ENCODE measurements around the gene SNX30.

The SNX30 gene

GRCh38 chr9:112777914-112778313 lies 27.4 kb downstream of the SNX30 start:
- Histone ChIP-seq H3F3A (ENCODE audit: insufficient read depth, low read length) (no peaks in the 10 kb centered on the region), H3K27me3 (ENCODE audit: insufficient read depth, low read length) (no peaks in the 10 kb centered on the region), H3K36me3 (ENCODE audit: insufficient read depth, low read length) (no peaks in the 10 kb centered on the region), H3K4me1 (ENCODE audit: insufficient read depth, low read length, severe bottlenecking) (peaks cover 6% of the 10 kb centered on the region), H3K27ac (ENCODE audit: low read depth, low read length, poor library complexity, severe bottlenecking) (no peak overlapping the region), H3K4me2 (ENCODE audit: low read length) (no peak overlapping the region), H4K20me1 (ENCODE audit: insufficient read depth, low read length) (peaks cover 9% of the 10 kb centered on the region; the same call in 1 of the 2 replicates), H3K9ac (ENCODE audit: low read length) (no peak overlapping the region), H3K9me2 (ENCODE audit: low read depth, low read length) (no peaks in the 10 kb centered on the region), H3K4me3 (ENCODE audit: low read depth, low read length, poor library complexity, severe bottlenecking) (no peak overlapping the region), H2AFZ (ENCODE audit: low read length) (no peak overlapping the region), H3K9me3 (ENCODE audit: low read length) (no peaks in the 10 kb centered on the region), H3K79me2 (ENCODE audit: insufficient read depth, low read length) (no peaks in the 10 kb centered on the region)
- TF ChIP-seq CTCF (IDR thresholded peaks at IDR 0.05; ENCODE audit: low read length) (no peak), EZH2 (IDR thresholded peaks at IDR 0.05; ENCODE audit: borderline replicate concordance, low read length) (no peak)

GRCh38 chr9:112780450-112781036 lies 30.0 kb downstream of the SNX30 start:
- Histone ChIP-seq H2AFZ (ENCODE audit: low read length) (no peak overlapping the region), H3K9ac (ENCODE audit: low read length) (no peak overlapping the region), H3K4me3 (ENCODE audit: low read depth, low read length, poor library complexity, severe bottlenecking) (no peak overlapping the region), H3K27me3 (ENCODE audit: insufficient read depth, low read length) (no peaks in the 10 kb centered on the region), H3K36me3 (ENCODE audit: insufficient read depth, low read length) (no peaks in the 10 kb centered on the region), H3K4me1 (ENCODE audit: insufficient read depth, low read length, severe bottlenecking) (peaks cover 18% of the 10 kb centered on the region), H3F3A (ENCODE audit: insufficient read depth, low read length) (no peaks in the 10 kb centered on the region), H3K4me2 (ENCODE audit: low read length) (no peak overlapping the region), H4K20me1 (ENCODE audit: insufficient read depth, low read length) (0 out of 2 replicates have a peak, but pooled peaks cover 5% of the 10 kb centered on the region), H3K9me3 (ENCODE audit: low read length) (no peaks in the 10 kb centered on the region), H3K9me2 (ENCODE audit: low read depth, low read length) (no peaks in the 10 kb centered on the region), H3K27ac (ENCODE audit: low read depth, low read length, poor library complexity, severe bottlenecking) (no peak overlapping the region), H3K79me2 (ENCODE audit: insufficient read depth, low read length) (no peaks in the 10 kb centered on the region)
- no peak for TF ChIP-seq EZH2 (IDR thresholded peaks at IDR 0.05; ENCODE audit: borderline replicate concordance, low read length)
- TF ChIP-seq CTCF (IDR thresholded peaks at IDR 0.05; ENCODE audit: low read length): no peak

GRCh38 chr9:112782218-112782617 lies 31.7 kb downstream of the SNX30 start:
- H3F3A ChIP-seq (ENCODE audit: insufficient read depth, low read length): no peaks in the 10 kb centered on the region
- 0 out of 2 replicates have a peak, but pooled peaks cover 2% of the 10 kb centered on the region for H4K20me1 ChIP-seq (ENCODE audit: insufficient read depth, low read length)
- no peaks in the 10 kb centered on the region for H3K27me3 ChIP-seq (ENCODE audit: insufficient read depth, low read length)
- H3K4me3 ChIP-seq (ENCODE audit: low read depth, low read length, poor library complexity, severe bottlenecking): no peak overlapping the region
- H3K36me3 ChIP-seq (ENCODE audit: insufficient read depth, low read length): no peaks in the 10 kb centered on the region
- no peaks in the 10 kb centered on the region for H3K9me2 ChIP-seq (ENCODE audit: low read depth, low read length)
- H3K27ac ChIP-seq (ENCODE audit: low read depth, low read length, poor library complexity, severe bottlenecking): no peak overlapping the region
- no peaks in the 10 kb centered on the region for H3K9me3 ChIP-seq (ENCODE audit: low read length)
- no peak for TF ChIP-seq EZH2 (IDR thresholded peaks at IDR 0.05; ENCODE audit: borderline replicate concordance, low read length)
- no peak for TF ChIP-seq CTCF (IDR thresholded peaks at IDR 0.05; ENCODE audit: low read length)
- no peak overlapping the region for H3K9ac ChIP-seq (ENCODE audit: low read length)
- no peak overlapping the region for H2AFZ ChIP-seq (ENCODE audit: low read length)
- no peak overlapping the region for H3K4me2 ChIP-seq (ENCODE audit: low read length)
- H3K79me2 ChIP-seq (ENCODE audit: insufficient read depth, low read length): no peaks in the 10 kb centered on the region
- H3K4me1 ChIP-seq (ENCODE audit: insufficient read depth, low read length, severe bottlenecking): peaks cover 33% of the 10 kb centered on the region
